Cardiac muscle cell (in vitro differentiated cells and primary cell): ENCODE results near the gene CAPS. TPM values are rescaled to one million over a fixed set of nuclear protein-coding genes. Genes with fewer than 3 reads are reported as not detected.
A peak's percentile ranks its signal among the peaks of the same experiment; 100 is the strongest.

ENCODE experiments used
- DNase-seq, 2 donors: peaks; one replicate each; pipeline versions ENCODE4 v3.0.0 to v3.0.0-alpha.2; 2010 to 2017; ENCODE audit warnings: low read depth in 1 of 2, low spot score in 1 of 2
- H3K27ac ChIP-seq: fragments of 200-600 bp; sonication (generic); 2 replicates; pipeline ENCODE4 v1.5.1; 2016
- H3K27me3 ChIP-seq: fragments of 200-600 bp; sonication (generic); 2 replicates; pipeline ENCODE4 v1.6.0; 2016; ENCODE audit warnings: control low read depth
- H3K36me3 ChIP-seq: fragments of 200-600 bp; sonication (generic); 2 replicates; pipeline ENCODE4 v1.5.1; 2016; ENCODE audit warnings: control low read depth
- H3K4me1 ChIP-seq: fragments of 200-600 bp; sonication (generic); 2 replicates; pipeline ENCODE4 v1.8.1; 2017; ENCODE audit warnings: low read depth, mild to moderate bottlenecking, mixed run types
- H3K4me3 ChIP-seq: fragments of 200-600 bp; sonication (generic); 2 replicates; pipeline ENCODE4 v1.5.1; 2016; ENCODE audit warnings: mild to moderate bottlenecking
- H3K9me3 ChIP-seq: fragments of 200-600 bp; sonication (generic); 2 replicates; pipeline ENCODE4 v1.5.1; 2017; ENCODE audit warnings: low read depth, mild to moderate bottlenecking, control low read depth
- polyA plus RNA-seq: library from polyadenylated mRNA; unstranded; fragments of >200 nt; fragmentation: Nextera tagmentation; extraction: Ambion mirVana; gene quantifications from 2 replicates; pipeline ENCODE4 v1.2.1, GENCODE V29; 2016
- total RNA-seq: library from RNA; depleted of rRNA; stranded (reverse); fragments of >200 nt; gene quantifications from 2 replicates; pipeline ENCODE4 v1.2.3, GENCODE V29; 2016
- TF ChIP-seq, protein P1 (sequence below): IDR thresholded peaks from 2 replicates; pipeline ENCODE4 v1.5.1; 2012; ENCODE audit warnings: low read depth, mild to moderate bottlenecking, low read length

The CAPS gene
- total and polyA plus RNA-seq, 2 experiments from 2014 or later: 14.1 to 23.6 TPM

DNA sequence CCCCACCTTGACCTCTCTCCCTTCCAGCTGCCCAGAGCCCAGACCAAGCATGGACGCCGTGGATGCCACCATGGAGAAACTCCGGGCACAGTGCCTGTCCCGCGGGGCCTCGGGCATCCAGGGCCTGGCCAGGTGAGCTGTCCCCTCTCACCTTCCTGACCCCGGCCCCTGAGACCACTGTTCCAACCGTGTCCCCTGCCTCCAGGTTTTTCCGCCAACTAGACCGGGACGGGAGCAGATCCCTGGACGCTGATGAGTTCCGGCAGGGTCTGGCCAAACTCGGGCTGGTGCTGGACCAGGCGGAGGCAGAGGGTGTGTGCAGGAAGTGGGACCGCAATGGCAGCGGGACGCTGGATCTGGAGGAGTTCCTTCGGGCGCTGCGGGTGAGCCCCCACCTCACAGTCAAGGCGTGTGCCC lies 312 bp downstream of the CAPS start:
- H3K27me3 ChIP-seq: no peaks in the 10 kb centered on the region
- H3K4me1 ChIP-seq: peaks cover 15% of the 10 kb centered on the region
- DNase-seq: no peak
- TF ChIP-seq, protein P1, sequence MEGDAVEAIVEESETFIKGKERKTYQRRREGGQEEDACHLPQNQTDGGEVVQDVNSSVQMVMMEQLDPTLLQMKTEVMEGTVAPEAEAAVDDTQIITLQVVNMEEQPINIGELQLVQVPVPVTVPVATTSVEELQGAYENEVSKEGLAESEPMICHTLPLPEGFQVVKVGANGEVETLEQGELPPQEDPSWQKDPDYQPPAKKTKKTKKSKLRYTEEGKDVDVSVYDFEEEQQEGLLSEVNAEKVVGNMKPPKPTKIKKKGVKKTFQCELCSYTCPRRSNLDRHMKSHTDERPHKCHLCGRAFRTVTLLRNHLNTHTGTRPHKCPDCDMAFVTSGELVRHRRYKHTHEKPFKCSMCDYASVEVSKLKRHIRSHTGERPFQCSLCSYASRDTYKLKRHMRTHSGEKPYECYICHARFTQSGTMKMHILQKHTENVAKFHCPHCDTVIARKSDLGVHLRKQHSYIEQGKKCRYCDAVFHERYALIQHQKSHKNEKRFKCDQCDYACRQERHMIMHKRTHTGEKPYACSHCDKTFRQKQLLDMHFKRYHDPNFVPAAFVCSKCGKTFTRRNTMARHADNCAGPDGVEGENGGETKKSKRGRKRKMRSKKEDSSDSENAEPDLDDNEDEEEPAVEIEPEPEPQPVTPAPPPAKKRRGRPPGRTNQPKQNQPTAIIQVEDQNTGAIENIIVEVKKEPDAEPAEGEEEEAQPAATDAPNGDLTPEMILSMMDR: no peak
- peaks cover 30% of the 10 kb centered on the region for H3K36me3 ChIP-seq
- peak overlapping the region; percentile 15 for H3K27ac ChIP-seq
- H3K9me3 ChIP-seq: no peaks in the 10 kb centered on the region
- H3K4me3 ChIP-seq: no peak overlapping the region

DNA sequence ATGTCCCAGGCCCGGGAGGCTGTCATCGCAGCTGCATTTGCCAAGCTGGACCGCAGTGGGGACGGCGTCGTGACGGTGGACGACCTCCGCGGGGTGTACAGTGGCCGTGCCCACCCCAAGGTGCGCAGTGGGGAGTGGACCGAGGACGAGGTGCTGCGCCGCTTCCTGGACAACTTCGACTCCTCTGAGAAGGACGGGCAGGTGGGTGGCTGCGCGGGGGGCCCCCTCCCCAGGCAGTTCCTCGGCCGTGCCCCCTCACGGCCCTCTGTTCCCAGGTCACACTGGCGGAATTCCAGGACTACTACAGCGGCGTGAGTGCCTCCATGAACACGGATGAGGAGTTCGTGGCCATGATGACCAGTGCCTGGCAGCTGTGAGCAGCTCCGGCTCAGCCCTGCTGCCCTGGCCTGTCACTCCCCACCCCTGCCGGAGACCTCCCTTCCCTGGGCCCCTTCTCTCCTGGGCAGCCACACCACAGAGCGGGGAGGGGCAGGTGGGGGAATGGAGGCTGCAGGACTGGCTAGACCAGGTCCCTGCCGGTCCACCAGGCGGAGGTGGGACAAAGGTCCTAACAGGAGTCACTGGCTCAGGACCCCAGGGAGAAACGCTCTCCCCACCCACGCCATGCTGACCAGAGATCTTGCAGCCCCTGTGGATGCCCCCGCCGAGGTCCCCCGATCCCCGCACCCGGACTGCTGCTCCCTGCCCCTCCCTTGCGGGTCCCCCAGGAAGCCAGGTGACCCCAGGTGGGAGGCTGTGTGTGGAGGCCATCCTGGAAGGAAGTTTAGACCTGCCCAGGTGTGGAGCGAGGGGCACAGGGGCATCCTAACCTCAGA lies 1.1 kb downstream of the CAPS start:
- Histone ChIP-seq H3K9me3 (no peaks in the 10 kb centered on the region), H3K27ac (peak overlapping the region; percentile 75), H3K27me3 (no peaks in the 10 kb centered on the region), H3K4me1 (peaks cover 15% of the 10 kb centered on the region), H3K36me3 (peaks cover 30% of the 10 kb centered on the region), H3K4me3 (no peak overlapping the region)
- TF ChIP-seq, protein P1: no peak
- peak in 1 of 2 donors; percentile 49 for DNase-seq

DNA sequence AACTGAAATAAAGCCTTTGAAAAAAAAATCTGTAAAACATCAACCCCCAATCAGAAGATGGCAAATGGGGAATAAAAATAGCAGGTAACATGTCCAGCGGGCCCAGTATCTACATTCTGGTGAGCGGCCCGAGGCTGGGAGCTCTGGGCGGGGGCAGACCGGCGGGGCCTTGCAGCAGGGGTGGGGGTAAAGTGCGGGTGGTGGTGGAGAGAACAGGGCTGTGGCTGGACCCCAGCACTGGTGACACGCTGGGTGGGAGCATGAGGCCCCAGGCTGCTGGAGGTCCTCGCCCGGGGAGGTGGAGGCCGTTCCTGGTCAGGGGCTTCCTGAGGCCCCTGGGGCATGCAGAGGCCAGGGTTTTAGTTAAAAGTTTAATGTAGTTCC lies 1.7 kb downstream of the CAPS start:
- no peak for DNase-seq
- H3K9me3 ChIP-seq: no peaks in the 10 kb centered on the region
- H3K27me3 ChIP-seq: no peaks in the 10 kb centered on the region
- peaks cover 15% of the 10 kb centered on the region for H3K4me1 ChIP-seq
- H3K27ac ChIP-seq: peak overlapping the region; percentile 75
- TF ChIP-seq, protein P1: no peak
- peaks cover 31% of the 10 kb centered on the region for H3K36me3 ChIP-seq
- H3K4me3 ChIP-seq: no peak overlapping the region

DNA sequence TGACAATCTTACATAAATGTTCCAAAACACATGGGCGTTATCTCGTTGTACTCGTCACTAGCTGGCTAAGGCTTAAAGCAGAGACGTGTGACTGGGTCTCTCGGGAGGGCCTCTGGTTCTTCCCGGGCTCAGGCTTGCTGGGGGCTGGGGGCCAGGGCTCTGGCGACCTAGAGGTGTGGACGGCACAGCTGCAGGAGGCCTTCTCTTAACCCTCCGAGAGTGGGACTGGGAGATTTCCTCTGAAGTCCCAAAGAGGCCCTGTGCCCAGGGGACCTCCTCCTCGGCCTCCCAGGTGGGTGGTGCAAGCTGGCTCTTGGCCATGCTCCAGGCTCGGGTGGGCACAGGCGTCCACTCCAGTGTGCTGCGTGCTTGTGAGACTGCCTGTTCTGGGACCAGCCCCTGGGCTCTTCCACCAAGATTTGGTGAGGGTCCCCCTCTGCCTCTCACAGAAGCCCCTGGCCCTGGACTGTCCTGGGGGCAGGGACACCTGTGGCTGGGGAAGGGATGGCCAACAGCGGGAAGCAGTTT lies 2.2 kb downstream of the CAPS start:
- no peak overlapping the region for H3K4me3 ChIP-seq
- peak overlapping the region; percentile 75 for H3K27ac ChIP-seq
- no peak for DNase-seq
- TF ChIP-seq, protein P1: no peak
- H3K36me3 ChIP-seq: peaks cover 33% of the 10 kb centered on the region
- H3K9me3 ChIP-seq: no peaks in the 10 kb centered on the region
- peaks cover 15% of the 10 kb centered on the region for H3K4me1 ChIP-seq
- H3K27me3 ChIP-seq: no peaks in the 10 kb centered on the region

DNA sequence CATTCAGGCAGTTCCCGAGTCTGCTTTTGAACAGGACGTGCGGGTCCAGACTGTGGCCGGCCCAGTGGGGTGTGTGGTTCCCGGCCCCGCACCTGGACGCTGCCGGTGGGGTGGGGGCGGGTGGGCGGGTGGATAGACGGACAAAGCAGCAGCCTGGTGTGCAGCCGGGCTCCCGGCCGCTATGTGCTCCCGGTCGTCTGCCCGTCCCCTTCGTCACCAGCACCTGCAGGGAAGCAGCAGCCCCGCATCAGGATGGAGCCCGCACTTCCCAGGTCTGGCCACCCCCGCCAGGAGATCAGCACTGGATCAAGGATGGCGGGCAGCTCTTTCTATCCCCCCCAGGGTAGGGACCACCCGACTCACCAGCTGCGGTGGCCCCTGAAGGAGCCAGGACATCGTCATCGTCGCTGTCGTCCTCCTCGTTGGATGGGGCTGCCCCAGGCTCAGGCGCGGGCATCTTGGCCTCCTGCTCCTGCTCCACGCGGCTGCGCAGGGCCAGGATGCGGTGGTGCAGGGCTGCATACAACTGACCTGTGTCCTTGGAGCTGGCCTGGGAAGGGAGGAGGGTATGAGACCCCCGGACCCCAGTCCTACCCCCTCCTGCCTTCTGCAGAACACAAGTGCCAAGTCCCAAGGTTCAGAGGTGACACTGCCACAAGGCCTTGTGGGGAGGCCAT lies 3.5 kb downstream of the CAPS start:
- TF ChIP-seq, protein P1: no peak
- no peak overlapping the region for H3K4me3 ChIP-seq
- H3K27me3 ChIP-seq: no peaks in the 10 kb centered on the region
- peaks cover 46% of the 10 kb centered on the region for H3K36me3 ChIP-seq
- H3K27ac ChIP-seq: no peak overlapping the region
- peaks cover 15% of the 10 kb centered on the region for H3K4me1 ChIP-seq
- H3K9me3 ChIP-seq: no peaks in the 10 kb centered on the region
- no peak for DNase-seq
